CD4-positive, alpha-beta T cell treated with Interleukin-6 for 4 hours (primary cell): ENCODE data around the gene MTA2.
"Not testable (repeated sequence)": the region's sequence is repeated elsewhere in the genome, so short reads cannot be mapped to it uniquely, and the experiment has no call there.

Source experiments
- DNase-seq: peaks from one replicate; pipeline ENCODE4 v3.0.0-alpha.2; 2020; ENCODE audit warnings: mixed read lengths

Gene MTA2

DNA sequence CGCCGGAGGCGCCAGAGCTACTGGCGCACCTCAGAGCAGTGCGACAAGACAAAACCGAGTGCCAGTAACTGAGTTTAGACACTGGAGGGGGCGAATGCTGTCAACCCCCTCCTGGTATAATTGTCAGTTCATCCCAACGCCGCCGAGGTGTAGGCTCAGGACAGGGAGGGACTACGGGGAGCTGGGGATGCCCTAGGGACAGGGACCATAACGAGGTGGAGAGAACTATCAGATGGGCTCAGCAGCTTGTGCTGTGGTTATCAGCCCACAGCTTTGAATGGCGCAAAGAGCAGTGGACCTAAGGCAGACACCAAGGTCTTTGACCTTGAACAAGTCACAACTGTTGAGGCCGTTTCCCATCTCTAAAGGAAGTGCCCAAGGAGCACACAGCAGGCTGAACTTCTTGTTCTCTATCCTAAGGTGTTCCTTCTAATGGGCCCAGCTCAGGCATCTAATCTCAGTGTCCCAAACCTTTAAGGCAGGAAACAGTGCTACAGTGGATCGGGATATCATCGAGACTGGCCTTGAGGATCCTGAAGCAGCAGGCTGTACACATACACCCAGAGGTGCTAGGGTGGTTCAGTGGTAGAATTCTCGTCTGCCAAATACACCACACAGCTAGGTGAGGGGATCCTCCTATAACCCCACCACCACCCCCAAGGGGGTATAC, 9.4 kb downstream of the MTA2 start:
- DNase-seq = no peak

DNA sequence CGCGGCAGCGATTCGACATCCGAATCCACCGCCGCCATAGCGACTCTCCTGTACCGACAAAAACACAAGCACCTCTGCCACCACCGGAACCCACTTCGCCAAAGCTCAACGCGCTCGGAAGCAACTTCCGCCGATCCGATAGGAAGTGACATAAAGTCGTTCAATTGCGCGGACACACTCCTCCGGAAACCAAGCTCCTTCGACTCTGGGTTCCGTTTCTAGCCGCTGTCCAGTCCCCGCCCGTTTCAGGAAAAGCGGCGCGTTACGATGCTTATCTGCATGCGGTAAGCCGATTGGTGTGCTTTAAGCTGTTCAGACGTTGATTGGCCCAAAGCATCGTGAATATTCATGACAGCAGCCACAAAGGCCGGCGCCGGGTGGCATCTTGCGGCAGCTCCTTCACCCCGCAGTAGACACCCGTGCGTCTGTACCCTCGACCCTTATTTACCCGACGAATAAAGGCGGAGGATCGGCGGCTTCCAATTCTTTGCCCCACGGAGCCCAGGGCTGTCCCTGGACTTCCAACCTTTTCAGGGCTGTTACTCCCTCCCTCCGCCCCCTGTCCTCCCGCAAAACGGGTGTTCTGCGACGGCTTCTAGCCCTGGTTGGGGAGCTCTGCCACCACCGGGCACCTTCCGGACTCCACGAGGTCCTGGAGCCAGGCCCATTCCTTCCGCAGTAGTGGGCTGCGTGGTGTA, 10.1 kb downstream of the MTA2 start, which contains the start of gene TUT1:
TSS of gene TUT1 (minus strand) at position 76 of the 698 bp plus-strand sequence. CDS start at position 38, 38 bp downstream.
- DNase-seq = peak; percentile 96

DNA sequence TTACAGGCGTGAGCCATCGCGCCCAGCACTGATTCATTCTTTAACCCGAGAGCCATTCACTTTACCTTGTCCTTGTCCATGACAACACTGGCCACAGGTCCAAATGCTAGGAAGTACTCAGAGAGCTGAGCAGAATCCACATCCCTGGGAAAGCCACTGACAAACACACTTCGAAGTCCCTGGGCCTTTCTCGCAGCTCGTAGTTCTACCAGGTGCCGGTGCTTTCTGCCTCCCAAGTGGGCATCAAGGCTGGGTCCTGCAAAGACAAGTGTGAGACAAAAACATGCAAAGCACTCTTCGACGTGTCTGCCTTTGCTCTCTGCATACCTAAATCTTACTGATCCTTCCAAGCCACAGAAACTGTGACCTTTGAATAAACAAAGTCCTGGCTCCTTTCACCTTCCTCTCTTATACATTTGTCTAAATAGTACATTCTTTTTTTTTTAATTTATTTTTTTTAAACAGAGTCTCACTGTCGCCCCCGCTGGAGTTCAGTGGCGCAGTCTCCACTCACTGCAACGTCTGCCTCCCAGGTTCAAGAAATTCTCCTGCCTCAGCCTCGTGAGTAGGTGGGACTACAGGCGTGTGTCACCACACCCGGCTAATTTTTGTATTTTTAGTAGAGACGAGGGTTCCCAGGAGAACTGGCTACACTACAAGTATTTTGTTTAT, 12.6 kb downstream of the MTA2 start:
- peak; percentile 20 for DNase-seq

DNA sequence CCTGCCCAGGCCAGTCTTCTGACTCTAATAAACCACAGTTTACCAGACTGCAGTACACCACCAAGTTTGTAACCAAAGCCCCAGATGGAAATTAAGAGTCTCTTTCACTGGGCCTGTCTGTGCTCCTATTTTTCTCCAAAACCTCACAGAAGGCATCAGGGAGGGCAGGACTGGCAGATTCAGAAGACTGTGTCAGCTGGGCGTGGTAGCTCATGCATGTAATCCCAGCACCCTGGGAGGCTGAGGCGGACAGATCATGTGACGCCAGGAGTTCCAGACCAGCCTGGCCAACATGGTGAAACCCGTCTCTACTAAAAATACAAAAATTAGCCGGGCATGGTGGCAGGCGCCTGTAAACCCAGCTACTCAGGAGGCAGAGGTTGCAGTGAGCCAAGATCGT, 16.3 kb downstream of the MTA2 start:
- DNase-seq = not testable (repeated sequence)

DNA sequence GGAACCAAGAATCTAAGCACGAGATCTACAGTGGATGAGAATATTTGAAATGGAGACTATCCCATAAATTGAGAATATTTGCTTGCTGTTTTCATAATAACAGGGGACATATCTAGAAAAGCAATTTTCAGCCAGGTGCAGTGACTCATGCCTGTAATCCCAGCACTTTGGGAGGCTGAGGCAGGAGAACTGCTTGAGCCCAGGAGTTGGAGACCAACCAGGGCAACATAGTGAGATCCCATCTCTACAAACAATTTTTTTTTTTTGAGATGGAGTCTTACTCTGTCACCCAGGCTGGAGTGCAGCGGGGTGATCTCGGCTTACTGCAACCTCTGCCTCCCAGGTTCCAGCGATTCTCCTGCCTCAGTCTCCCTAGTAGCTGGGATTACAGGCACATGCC, 19.9 kb downstream of the MTA2 start:
- DNase-seq = not testable (repeated sequence)

DNA sequence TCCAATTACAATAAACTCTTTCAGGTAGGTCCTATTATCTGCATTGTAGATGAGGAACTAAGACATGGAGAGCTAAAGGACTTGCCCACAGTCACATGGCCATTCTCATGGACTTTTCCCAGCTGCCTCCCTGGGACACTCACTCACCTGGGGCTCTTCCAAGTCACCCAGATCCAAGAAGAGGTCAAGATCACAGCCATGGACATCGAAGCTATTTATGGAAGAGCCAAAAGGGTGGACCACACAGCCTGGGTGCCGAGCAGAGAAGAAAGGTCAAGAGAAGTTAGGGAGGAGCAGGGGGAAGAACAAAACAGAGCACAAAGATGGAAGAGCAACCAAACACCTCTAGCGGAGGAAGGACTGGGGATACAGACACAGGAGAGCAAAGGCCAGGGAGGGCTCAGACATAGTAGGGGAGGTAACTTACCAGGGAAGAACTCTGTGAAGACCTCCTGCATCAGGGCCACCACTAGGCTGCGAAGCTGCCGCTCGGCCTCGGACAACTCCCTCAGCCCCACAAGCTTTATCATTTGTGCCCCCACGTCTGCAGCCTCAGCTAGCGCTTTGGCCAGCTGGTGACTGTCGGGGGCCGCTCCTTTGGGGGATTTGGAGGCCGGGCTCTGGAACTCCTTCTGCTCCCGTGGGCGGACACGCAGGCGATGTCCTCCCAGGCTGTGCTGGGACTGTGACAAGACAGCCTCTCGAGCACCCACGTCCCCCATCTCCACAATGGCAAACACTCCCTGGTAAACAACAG, 20.5 kb downstream of the MTA2 start:
- no peak for DNase-seq

DNA sequence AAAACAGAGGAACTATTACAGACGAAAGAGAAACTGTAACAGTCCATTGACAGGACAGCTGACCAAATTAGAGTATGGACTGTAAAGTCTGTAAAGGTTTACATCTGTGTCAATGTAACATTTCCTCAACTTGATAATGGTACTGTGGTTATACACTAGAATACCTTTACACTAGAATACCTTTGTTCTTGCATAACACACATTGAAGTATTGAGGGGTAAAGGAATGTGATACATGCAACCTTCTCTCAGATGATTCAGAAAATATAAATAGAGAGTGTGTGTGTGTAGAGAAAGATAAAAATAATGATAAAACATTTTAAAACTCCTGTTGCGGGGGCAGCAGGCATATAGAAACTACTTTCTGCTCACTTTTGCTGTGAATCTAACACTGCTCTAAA, 22.4 kb downstream of the MTA2 start:
- no peak for DNase-seq

DNA sequence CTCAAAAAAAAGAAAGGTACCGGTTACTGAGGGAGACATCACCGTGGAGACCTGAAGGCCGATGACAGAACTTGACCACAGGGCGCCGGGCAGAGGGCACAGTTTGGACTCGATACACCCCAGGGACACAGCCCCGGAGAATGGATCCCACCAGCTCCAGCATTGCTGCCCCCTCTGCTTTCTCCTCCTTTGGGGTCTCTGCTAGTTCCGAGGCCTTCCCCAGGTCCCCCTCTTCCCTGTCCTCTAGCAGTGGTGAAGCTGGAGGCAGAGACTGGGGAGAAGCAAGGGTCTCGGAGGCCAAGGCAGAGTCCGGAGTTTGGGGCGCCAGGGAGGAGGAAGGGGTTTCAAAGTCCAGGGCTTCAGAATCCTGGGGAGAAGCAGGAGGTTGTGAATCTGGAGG, 23.1 kb downstream of the MTA2 start:
- no peak for DNase-seq

DNA sequence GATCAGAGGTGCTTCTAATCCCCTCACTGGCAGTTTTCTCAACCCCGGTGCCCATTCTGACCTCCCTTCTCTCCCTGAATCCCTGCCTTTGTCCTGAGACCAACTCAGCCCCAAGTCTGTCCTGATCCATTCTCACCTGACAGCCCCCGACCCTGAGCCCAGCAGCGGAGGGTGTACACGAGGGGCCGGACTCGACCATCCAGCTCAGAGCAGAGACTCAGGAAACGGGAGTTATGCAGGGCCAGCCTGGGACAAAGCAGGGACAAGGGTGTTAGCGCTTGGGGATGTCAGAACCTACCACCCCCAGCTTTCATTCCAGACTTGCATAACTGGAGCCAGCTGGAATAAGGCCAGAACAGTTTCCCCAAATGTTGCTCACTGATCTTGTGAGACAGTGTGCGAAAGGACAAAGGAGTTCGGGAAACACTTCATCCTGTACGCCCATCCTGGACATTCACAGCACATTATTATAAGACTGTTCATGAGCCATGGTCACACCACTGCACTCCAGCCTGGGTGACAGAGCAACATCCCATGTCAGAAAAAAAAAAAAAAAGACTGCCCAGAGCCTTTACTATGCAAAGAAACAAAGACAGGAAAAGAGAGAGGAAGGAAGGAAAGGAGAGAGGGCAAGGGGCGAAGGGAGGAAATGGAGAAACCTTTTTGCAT, 24.5 kb downstream of the MTA2 start:
- no peak for DNase-seq

DNA sequence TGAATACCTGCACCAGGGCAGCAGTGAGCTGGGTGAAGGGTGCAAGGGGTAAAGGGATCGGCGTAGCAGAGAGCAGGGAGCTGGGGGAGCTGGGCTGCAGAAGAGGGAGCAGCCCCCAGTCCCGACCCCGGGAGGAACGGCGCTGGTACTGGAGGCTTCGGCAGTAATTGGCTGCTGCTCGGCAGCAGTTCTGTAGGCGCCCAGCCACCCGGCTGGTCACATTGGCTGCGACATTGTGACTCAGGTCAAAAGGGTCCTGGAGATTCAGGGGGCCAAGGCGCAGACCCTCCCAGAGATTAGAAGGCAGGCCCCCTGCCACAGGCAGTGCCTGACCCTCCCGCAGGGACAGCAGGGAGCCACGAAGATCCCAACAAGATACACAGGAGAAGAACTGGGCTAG, 25.8 kb downstream of the MTA2 start:
- no peak for DNase-seq

DNA sequence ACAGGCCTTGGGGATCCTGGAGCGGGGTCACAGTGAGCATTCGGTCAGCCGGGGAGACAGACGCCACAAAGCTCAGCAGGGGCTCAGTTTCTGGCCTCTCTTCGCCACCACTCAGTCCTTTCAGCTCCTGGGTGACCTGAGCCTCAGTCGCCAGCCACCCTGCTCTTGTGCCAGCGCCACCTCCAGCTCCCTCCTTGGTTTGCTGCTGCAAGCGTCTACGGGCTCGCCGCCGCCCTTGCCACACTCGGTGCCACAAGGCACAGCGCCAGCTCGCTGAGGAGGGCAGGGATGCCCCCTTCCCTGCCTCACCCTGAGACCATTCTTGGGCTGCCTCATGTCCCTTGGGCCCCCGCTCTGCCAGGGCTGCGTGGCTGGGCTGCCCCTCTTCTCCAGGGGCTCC, 26.5 kb downstream of the MTA2 start:
- no peak for DNase-seq

DNA sequence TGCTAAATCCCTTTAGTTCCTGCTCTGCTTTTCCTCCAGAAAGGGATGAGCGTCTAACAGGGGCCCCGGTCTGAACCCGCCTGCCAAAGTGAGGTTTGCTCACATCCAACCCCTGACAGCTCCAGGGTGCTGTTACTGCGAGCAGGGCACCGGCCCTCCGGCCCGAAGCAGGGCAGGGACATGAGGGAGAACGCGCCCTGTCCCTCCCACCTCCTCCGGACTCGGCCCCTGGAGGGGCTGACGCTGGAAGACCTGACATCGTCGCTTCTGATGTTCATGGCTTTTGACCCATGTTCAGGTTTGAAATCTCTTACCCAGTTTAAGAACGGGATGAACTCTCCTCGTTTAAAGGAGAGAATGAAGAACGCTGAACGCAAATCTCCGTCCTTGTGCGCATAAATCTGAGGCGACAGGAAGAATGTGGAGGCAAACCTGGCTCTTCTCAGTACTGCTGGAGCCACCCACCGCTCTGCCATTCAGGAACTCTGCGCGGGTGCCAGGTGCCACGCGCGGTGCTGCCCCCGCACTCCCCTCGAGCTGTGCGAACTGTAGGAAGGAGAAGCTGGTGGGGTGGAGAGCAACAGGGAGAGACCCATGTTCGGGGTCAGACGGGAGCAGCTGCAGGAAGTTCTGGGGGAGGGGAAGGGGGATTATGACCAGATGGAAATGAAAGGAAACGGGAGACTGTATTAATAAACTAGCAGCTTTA, 27.1 kb downstream of the MTA2 start:
- DNase-seq = peak; percentile 19

DNA sequence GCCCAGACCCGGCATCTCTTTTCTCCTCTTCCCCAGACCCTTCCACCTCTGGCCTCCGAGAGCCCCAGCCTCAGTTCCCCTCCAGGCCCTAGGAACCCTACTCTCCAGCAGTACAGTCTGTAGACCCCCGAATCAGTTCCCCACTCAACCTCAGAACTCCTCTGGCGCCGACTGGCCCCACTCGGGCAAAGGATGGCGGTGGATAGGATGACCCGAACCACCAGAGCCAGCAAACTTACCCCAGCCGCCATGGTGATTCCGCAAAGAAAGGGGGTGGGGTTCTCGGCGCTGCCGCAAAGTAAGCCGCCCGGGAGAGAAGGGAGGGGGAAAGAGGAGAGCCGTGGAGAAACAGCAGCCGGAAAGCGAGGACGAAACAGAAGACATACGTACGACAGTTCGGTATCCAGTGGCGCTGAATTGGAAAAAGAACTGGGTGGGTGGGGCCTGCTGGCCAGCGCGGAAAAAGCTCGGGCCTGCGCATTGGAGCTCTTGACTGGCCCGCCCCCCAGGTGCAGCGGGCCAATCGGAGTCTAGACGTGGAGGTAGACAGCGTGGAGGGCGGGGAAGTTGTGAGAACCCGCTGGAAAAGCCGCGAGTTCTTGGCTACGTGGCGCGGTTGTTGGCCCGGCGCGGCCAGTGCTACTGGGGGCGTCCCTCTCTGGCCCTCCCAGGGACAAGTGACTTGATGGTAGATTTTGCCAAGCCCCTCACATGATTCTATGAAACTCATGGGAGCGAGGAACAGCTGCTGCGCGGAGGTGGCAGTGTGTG, 27.9 kb downstream of the MTA2 start, which contains the start of gene EEF1G:
TSS of gene EEF1G (minus strand) at position 300 of the 771 bp plus-strand sequence. CDS start at position 251, 49 bp downstream.
- peak; percentile 98 for DNase-seq

DNA sequence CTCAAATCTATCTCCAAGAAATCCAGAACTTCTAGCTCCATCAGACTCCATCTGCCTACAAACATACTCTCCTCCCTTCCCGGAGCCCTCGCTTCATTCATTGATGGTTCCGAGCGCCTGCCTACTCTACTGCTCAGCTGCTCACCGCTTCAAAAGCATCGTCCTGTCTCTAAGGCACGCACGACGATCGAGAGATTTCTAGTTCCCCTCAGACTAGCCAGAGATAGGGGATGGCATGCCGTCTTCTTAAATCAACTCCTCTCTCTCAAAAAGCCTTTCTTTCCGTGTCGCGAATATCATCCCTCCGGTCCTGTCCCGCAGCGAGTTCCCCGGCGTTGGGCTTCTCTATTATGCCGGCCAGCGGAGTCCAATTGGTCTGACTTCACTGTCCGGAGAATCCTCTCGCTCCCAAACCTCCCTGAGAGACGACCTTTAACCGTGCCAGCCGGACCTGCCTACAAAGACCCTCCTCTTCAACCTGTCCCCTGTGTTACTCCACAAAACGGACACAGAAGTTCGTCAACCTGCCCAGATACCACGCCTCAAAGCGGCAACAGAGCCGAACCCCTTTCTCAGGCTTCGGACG, 28.6 kb downstream of the MTA2 start:
- DNase-seq = peak; percentile 24

DNA sequence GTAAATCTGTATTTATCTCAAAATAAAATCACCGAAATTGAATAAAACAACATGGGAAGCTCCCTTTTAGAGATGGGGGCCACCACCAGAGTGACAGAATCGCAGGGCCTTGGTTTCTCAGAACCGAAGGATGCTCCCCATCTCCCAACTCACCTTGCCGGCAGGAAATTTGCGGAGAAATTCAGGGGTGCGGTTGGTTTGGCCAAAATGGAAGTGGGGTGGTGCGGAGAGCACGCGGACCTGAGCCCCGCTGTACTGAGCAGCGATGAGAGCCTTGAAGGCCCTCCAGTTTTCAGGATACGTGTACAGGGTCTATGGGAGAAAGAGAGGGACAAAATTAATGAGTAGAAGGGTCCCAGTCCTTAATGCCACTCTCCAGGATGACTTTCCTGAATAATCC, 29.2 kb downstream of the MTA2 start:
- DNase-seq = no peak

DNA sequence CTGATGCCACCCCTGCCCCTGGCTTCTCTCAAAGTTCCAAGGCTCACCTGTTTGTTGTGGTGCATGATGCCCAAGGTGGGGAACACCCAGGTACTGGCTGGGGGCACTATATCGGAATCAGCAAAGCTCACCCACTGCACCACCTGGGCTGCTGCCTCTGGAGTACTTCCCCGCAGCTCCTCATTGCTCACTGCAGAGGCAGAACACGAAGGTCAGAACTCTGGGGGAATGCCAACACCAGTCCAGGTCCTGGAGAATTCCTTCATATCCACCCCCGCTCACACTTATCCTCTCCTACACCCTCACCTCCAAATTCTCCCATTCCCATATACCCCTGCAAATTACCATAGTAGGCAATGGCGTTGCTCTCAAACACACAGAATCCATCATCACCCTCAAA, 30.2 kb downstream of the MTA2 start:
- not testable (repeated sequence) for DNase-seq

DNA sequence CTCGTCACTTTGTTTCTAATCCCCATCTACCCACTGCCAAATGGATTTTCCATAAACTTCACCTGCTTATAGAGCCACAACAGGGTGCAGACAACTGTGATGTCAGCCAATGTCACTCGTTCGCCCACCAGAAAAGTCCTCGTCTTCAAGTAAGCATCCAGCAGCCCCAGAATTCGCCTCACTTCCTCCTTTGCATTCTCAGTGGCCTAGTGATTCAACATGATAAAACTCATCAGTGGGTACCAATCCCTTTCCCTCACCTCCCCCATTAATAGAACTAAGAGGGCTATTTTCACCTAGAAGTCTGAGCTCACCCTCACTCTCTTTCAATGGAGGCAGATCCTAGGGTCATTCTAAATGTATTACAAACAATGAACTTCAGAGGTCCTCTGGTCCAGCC, 30.8 kb downstream of the MTA2 start:
- not testable (repeated sequence) for DNase-seq

DNA sequence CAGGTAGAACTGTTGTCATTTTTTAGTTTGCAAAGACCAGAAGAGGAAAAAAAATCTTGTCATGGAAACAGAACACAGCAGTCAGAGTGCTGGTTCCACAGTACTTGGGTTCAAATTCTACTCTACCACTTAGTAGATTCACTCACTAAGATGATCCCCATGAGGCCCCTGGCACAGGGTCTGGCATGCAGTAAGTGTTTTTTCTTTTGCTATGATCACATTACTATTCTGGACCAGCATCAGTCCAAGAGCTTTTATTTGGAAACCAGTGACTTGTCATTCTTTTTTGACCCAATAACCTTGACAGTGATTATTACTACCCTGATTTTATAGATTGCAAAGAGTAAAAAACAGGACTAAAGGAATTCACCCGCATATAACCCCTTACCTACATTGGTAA, 32.1 kb downstream of the MTA2 start:
- DNase-seq = no peak

DNA sequence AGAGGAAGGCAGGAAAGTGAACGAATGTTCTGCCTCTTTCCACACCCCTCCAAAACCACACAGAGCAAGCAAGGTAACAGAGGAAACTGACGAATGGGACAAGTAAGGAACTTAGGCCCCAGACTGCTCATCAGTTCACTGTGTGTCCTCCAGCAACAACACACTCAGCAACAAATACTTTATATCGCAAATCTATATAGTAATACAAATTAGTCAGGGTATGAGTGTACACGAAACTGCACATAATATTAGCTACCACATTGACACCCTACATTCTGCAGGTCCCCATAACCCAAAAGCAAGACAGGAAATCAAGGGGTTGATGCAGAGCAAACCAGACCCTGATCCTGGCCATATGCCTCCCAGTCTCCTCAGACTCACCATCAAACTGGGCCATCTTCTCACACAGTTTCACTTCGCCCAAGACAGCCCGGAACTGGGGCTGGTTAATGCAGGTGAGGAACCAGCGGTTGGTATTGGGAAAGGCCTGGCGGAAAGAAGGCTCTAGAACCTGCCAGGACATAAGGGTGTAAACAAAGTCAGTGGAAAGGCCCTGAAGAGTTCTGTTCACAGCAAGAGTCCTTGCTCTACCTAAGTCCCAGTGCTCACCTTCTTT, 34.5 kb downstream of the MTA2 start:
- DNase-seq = no peak

DNA sequence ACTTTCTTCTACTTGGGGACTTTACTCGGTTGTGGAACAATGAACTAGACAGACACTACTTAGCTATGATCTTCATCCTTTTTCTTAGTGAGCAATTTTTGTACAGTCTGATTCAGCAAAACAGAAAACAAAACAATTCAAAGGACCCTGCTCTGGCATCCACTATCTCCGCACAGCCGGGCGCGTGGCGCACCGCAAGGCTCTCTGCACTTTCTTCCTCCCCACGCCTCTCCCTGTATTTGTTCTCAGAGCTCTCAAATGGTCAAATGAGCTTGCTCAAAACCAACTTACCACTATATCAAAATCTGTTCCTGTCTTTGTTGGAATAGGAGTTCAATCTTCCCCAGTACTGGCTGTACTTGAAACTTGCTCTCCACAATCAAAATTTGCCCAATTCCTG, 35.4 kb downstream of the MTA2 start:
- DNase-seq = no peak
